GM21717 (cell line): ENCODE measurements around the gene TIMM23.

Source experiments
- ATAC-seq: cut with Tn5 transposase; IDR thresholded peaks from one replicate; pipeline ENCODE4 v1.9.1; 2021; ENCODE audit warnings: mild to moderate bottlenecking, moderate library complexity; ENCODE audit not compliant: unreplicated experiment

TIMM23 gene

GRCh38 chr10:46050941-46051623 is 78.8 kb downstream of the TIMM23 start:
- ATAC-seq: no peak

GRCh38 chr10:46052057-46052790 is 79.9 kb downstream of the TIMM23 start:
- ATAC-seq: no peak

GRCh38 chr10:46052791-46053375 is 80.6 kb downstream of the TIMM23 start:
- no peak for ATAC-seq
